ENCODE data around the gene ABCD3.
"Not testable (repeated sequence)": the region's sequence is repeated elsewhere in the genome, so short reads cannot be mapped to it uniquely, and the experiment has no call there.

ABCD3 gene

DNA sequence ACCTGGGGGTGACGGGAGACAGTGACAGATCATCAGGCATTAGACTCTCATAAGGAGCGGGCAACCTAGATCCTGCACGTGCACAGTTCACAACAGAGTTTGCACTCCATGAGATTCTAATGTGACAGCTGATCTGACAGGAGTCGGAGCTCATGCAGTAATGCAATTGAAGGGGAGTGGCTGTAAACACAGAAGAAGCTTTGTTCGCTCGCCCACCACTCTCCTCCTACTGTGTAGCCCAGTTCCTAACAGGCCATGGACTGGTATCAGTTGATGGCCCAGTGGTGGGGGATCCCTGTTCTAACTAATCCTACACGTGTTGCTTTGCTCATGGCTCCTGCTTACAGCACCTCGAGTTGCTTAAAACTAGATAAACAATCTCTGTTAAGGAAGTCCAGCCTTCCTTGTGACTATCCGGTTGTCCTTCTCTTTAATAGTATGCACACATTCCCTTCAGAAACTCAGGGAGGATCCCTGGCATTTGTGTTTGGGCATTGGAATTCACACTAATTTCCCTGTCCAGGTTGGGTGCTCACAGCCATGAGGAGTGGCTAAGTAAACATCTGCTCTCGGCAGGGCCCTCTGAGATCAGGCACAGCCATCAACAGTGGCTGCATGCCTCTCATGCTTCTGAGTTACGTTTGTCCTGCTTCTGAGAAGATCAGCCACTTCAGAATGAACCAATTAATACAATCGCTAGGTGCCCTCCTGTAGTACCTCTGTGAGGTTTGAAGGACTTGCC lies 144.5 kb downstream of the ABCD3 start:
- no CpG with 5 or more reads among the region's 12 CpGs for WGBS (ENCODE audit: extremely low coverage, insufficient coverage, insufficient read length)
- Histone ChIP-seq H3K4me1 (ENCODE audit: control insufficient read depth in 1 of 2, insufficient read depth in 2 of 2, low read length in 2 of 2) (peaks cover 18 to 20% of the 10 kb centered on the region in 2 experiments), H3K79me2 (ENCODE audit: control insufficient read depth, insufficient read depth, low read length, poor library complexity) (peaks cover 2% of the 10 kb centered on the region), H2AFZ (ENCODE audit: insufficient read depth, low read length, poor library complexity) (no peak overlapping the region), H3K27me3 (ENCODE audit: insufficient read depth, low read length) (no peaks in the 10 kb centered on the region), H2AK5ac (ENCODE audit: low read length) (no peak overlapping the region), H3K9me3 (ENCODE audit: insufficient read depth, low read depth, low read length) (no peaks in the 10 kb centered on the region), H3K4me3 (ENCODE audit: low read depth, low read length) (no peak overlapping the region), H4K91ac (ENCODE audit: low read depth, low read length) (peak overlapping the region; percentile 22), H3K4ac (ENCODE audit: low read depth, low read length) (no peak overlapping the region), H3K9ac (ENCODE audit: low read length) (no peak overlapping the region), H4K8ac (ENCODE audit: low read depth, low read length) (no peak overlapping the region), H3K14ac (ENCODE audit: low read length) (no peak overlapping the region), H3K18ac (ENCODE audit: low read length) (no peak overlapping the region), H3K36me3 (ENCODE audit: control insufficient read depth in 1 of 2, insufficient read depth in 2 of 2, low read length in 2 of 2) (no peaks in the 10 kb centered on the region), H2BK120ac (ENCODE audit: insufficient read depth, low read length, poor library complexity) (peak overlapping the region; percentile 36), H3K23ac (ENCODE audit: low read length) (no peak overlapping the region), H3K27ac (ENCODE audit: low read depth, low read length) (peak overlapping the region; percentile 5), H3K79me1 (ENCODE audit: low read length) (peaks cover 25% of the 10 kb centered on the region), H2BK12ac (ENCODE audit: low read length) (peak overlapping the region; percentile 12), H3K4me2 (ENCODE audit: low read length) (no peak overlapping the region), H2BK5ac (ENCODE audit: low read depth, low read length, poor library complexity) (no peak overlapping the region), H4K12ac (ENCODE audit: low read depth, low read length) (no peak overlapping the region)
- peak; percentile 58 to 77 for DNase-seq

DNA sequence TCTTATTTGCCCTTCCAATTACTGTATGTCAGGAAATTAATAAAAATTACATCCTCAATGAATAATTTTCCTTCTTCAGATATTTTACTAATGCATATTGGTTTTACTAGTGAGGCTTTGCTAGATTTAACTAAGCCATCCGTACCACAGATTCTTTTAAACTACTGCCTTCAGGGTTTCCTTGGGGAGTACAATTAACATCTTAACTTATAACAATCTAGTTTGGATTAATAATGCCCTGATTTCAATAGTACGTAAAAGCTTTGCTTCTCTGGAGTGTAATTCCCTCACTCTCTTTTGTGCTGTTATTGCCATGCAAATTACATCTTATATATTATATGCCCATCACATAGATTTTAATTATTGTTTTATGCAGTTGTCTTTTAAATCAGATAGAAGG lies 147.7 kb downstream of the ABCD3 start:
- Histone ChIP-seq H3K4me1 (ENCODE audit: control insufficient read depth in 1 of 2, insufficient read depth in 2 of 2, low read length in 2 of 2) (peaks cover 11 to 14% of the 10 kb centered on the region in 2 experiments), H3K79me2 (ENCODE audit: control insufficient read depth, insufficient read depth, low read length, poor library complexity) (peaks cover 2% of the 10 kb centered on the region), H3K27me3 (ENCODE audit: insufficient read depth, low read length) (no peaks in the 10 kb centered on the region), H3K23ac (ENCODE audit: low read length) (no peak overlapping the region), H2AK5ac (ENCODE audit: low read length) (no peak overlapping the region), H3K4ac (ENCODE audit: low read depth, low read length) (no peak overlapping the region), H4K91ac (ENCODE audit: low read depth, low read length) (no peak overlapping the region), H3K27ac (ENCODE audit: low read depth, low read length) (no peak overlapping the region), H3K79me1 (ENCODE audit: low read length) (peaks cover 13% of the 10 kb centered on the region), H3K14ac (ENCODE audit: low read length) (no peak overlapping the region), H2BK12ac (ENCODE audit: low read length) (no peak overlapping the region), H4K8ac (ENCODE audit: low read depth, low read length) (no peak overlapping the region), H2BK120ac (ENCODE audit: insufficient read depth, low read length, poor library complexity) (no peak overlapping the region), H3K9ac (ENCODE audit: low read length) (no peak overlapping the region), H2AFZ (ENCODE audit: insufficient read depth, low read length, poor library complexity) (no peak overlapping the region), H3K4me3 (ENCODE audit: low read depth, low read length) (no peak overlapping the region), H4K12ac (ENCODE audit: low read depth, low read length) (no peak overlapping the region), H3K18ac (ENCODE audit: low read length) (no peak overlapping the region), H3K36me3 (ENCODE audit: control insufficient read depth in 1 of 2, insufficient read depth in 2 of 2, low read length in 2 of 2) (peaks cover 0 to under 1% of the 10 kb centered on the region in 2 experiments), H3K9me3 (ENCODE audit: insufficient read depth, low read depth, low read length) (no peaks in the 10 kb centered on the region), H3K4me2 (ENCODE audit: low read length) (no peak overlapping the region), H2BK5ac (ENCODE audit: low read depth, low read length, poor library complexity) (no peak overlapping the region)
- no CpG with 5 or more reads among the region's 2 CpGs for WGBS (ENCODE audit: extremely low coverage, insufficient coverage, insufficient read length)
- no peak for DNase-seq

DNA sequence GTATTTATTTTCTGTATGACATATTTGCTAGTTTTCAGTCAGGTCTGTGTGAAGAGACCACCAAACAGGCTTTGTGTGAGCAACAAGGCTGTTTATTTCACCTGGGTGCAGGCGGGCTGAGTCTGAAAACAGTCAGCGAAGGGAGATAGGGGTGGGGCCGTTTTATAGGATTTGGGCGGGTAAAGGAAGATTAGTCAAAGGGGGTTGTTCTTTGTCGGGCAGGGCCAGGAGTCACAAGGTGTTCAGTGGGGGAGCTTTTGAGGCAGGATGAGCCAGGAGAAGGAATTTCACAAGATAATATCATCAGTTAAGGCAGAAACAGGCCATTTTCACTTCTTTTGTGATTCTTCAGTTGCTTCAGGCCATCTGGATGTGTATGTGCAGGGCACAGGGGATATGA lies 148.2 kb downstream of the ABCD3 start:
- not testable (repeated sequence) for H3K27me3 ChIP-seq (ENCODE audit: insufficient read depth, low read length); H2AK5ac ChIP-seq (ENCODE audit: low read length); H3K18ac ChIP-seq (ENCODE audit: low read length); H3K79me1 ChIP-seq (ENCODE audit: low read length); H2BK12ac ChIP-seq (ENCODE audit: low read length); H3K23ac ChIP-seq (ENCODE audit: low read length); H3K4ac ChIP-seq (ENCODE audit: low read depth, low read length); H2BK5ac ChIP-seq (ENCODE audit: low read depth, low read length, poor library complexity); H3K27ac ChIP-seq (ENCODE audit: low read depth, low read length); DNase-seq; H3K4me2 ChIP-seq (ENCODE audit: low read length); H3K36me3 ChIP-seq (ENCODE audit: control insufficient read depth in 1 of 2, insufficient read depth in 2 of 2, low read length in 2 of 2); H4K91ac ChIP-seq (ENCODE audit: low read depth, low read length); H4K12ac ChIP-seq (ENCODE audit: low read depth, low read length); H3K9ac ChIP-seq (ENCODE audit: low read length); H3K14ac ChIP-seq (ENCODE audit: low read length); H3K4me3 ChIP-seq (ENCODE audit: low read depth, low read length); H4K8ac ChIP-seq (ENCODE audit: low read depth, low read length); H2BK120ac ChIP-seq (ENCODE audit: insufficient read depth, low read length, poor library complexity); H2AFZ ChIP-seq (ENCODE audit: insufficient read depth, low read length, poor library complexity); H3K9me3 ChIP-seq (ENCODE audit: insufficient read depth, low read depth, low read length); H3K79me2 ChIP-seq (ENCODE audit: control insufficient read depth, insufficient read depth, low read length, poor library complexity)
- WGBS (ENCODE audit: extremely low coverage, insufficient coverage, insufficient read length), result no CpG with 5 or more reads among the region's 5 CpGs
- peaks cover 10 to 14% of the 10 kb centered on the region in 2 experiments for H3K4me1 ChIP-seq (ENCODE audit: control insufficient read depth in 1 of 2, insufficient read depth in 2 of 2, low read length in 2 of 2)

DNA sequence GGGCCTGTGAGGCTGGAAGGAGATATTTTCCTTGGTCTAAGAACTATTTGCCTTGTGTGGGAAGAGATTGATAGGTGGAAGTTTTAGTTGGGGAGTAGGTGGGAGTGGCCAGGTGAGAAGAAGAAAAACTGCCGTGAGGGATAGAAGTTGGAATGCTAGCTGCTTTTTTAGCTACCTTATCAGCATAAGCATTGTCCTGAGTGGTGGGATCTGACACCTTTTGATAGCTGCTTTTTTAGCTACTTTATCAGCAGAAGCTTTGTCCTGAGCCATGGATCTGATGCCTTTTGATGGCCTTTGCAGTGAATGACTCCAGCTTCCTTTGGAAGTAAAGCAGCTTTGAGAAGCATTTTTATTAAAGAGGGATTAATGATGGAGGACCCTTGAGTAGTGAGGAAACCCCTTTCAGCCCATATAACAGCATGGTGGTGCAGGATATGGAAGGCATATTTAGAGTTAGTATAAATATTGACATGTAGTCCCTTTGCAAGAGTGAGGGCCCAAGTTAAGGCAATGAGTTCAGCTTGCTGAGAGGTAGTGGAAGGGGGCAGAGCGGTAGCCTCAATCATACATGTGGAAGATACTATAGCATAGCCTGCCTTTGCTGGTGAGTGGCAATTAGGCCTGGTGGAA lies 149.9 kb downstream of the ABCD3 start:
- not testable (repeated sequence) for H3K4me3 ChIP-seq (ENCODE audit: low read depth, low read length); H2BK5ac ChIP-seq (ENCODE audit: low read depth, low read length, poor library complexity); H3K14ac ChIP-seq (ENCODE audit: low read length); H3K18ac ChIP-seq (ENCODE audit: low read length); H4K8ac ChIP-seq (ENCODE audit: low read depth, low read length); H3K27ac ChIP-seq (ENCODE audit: low read depth, low read length); H3K4ac ChIP-seq (ENCODE audit: low read depth, low read length); H3K4me2 ChIP-seq (ENCODE audit: low read length); H3K27me3 ChIP-seq (ENCODE audit: insufficient read depth, low read length); DNase-seq; H3K36me3 ChIP-seq (ENCODE audit: control insufficient read depth in 1 of 2, insufficient read depth in 2 of 2, low read length in 2 of 2); H4K12ac ChIP-seq (ENCODE audit: low read depth, low read length); H3K4me1 ChIP-seq (ENCODE audit: control insufficient read depth in 1 of 2, insufficient read depth in 2 of 2, low read length in 2 of 2); H2BK12ac ChIP-seq (ENCODE audit: low read length); H3K79me1 ChIP-seq (ENCODE audit: low read length); H4K91ac ChIP-seq (ENCODE audit: low read depth, low read length); H2AFZ ChIP-seq (ENCODE audit: insufficient read depth, low read length, poor library complexity); H2BK120ac ChIP-seq (ENCODE audit: insufficient read depth, low read length, poor library complexity); H3K79me2 ChIP-seq (ENCODE audit: control insufficient read depth, insufficient read depth, low read length, poor library complexity); H2AK5ac ChIP-seq (ENCODE audit: low read length); H3K9me3 ChIP-seq (ENCODE audit: insufficient read depth, low read depth, low read length); H3K23ac ChIP-seq (ENCODE audit: low read length); H3K9ac ChIP-seq (ENCODE audit: low read length)
- 100% methylated on average over 1 of the region's 2 CpGs for WGBS (ENCODE audit: extremely low coverage, insufficient coverage, insufficient read length)

All from trophoblast cell (in vitro differentiated cells and primary cell).